ENCODE measurements around the gene CD200. TPM values are rescaled to one million over a fixed set of nuclear protein-coding genes. Genes with fewer than 3 reads are reported as not detected.
"Not testable (repeated sequence)": the region's sequence is repeated elsewhere in the genome, so short reads cannot be mapped to it uniquely, and the experiment has no call there.

The CD200 gene
- total RNA-seq, 1 experiment from 2014 or later, result 46.8 TPM

DNA sequence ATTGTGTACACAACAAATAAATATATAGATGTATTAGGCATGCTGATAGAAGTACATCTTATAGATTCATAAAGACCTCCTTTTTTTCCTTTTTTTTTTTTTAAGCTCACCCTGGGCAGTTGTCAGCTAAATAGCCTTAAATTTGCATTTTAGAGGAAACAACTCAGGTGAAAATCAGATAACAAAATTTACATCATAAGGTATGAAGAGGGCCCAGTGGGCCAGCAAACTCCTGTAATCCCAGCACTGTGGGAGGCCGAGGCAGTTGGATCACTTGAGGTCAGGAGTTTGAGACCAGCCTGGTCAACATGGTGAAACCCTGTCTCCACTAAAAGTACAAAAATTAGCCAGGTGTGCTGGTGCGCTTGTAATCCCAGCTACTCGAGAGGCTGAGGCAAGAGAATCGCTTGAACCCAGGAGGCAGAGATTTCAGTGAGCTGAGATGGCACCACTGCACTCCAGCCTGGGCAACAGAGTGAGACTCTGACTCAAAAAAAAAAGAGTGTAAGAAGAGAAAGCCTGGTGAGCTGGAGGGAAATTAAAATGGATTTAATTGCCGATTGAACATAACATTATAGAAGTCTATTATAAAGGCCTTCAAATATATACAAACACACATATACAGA lies 72.1 kb downstream of the CD200 start:
- TF ChIP-seq ZNF121 (CRISPR knock-in tag; IDR thresholded peaks at IDR 0.05) (peak; percentile 95), MYBL2 (CRISPR knock-in tag; IDR thresholded peaks at IDR 0.05) (peak; percentile 65; the same call in 1 of the 2 replicates)
- TF ChIP-seq, protein P1, sequence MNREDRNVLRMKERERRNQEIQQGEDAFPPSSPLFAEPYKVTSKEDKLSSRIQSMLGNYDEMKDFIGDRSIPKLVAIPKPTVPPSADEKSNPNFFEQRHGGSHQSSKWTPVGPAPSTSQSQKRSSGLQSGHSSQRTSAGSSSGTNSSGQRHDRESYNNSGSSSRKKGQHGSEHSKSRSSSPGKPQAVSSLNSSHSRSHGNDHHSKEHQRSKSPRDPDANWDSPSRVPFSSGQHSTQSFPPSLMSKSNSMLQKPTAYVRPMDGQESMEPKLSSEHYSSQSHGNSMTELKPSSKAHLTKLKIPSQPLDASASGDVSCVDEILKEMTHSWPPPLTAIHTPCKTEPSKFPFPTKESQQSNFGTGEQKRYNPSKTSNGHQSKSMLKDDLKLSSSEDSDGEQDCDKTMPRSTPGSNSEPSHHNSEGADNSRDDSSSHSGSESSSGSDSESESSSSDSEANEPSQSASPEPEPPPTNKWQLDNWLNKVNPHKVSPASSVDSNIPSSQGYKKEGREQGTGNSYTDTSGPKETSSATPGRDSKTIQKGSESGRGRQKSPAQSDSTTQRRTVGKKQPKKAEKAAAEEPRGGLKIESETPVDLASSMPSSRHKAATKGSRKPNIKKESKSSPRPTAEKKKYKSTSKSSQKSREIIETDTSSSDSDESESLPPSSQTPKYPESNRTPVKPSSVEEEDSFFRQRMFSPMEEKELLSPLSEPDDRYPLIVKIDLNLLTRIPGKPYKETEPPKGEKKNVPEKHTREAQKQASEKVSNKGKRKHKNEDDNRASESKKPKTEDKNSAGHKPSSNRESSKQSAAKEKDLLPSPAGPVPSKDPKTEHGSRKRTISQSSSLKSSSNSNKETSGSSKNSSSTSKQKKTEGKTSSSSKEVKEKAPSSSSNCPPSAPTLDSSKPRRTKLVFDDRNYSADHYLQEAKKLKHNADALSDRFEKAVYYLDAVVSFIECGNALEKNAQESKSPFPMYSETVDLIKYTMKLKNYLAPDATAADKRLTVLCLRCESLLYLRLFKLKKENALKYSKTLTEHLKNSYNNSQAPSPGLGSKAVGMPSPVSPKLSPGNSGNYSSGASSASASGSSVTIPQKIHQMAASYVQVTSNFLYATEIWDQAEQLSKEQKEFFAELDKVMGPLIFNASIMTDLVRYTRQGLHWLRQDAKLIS (CRISPR knock-in tag; IDR thresholded peaks at IDR 0.05; ENCODE audit: borderline replicate concordance), result peak; percentile 20; the same call in 1 of the 2 replicates
- DNase-seq (ENCODE audit: low spot score), result peak; percentile 49
- POLR2A ChIA-PET, result interaction anchor here (0.6 to 2.0 kb wide), 6 partner anchors 9 to 157 kb away, joined by 3 to 8 read pairs (median 4); partner anchors contain the start of genes ATG3, CD200, SLC35A5 and SLC9C1
- ATAC-seq, result peak; percentile 66
- Mint-ChIP-seq H3K4me1 (peaks cover 88% of the 10 kb centered on the region), H3K4me3 (peak overlapping the region; percentile 37), H3K27ac (peak overlapping the region; percentile 67)
- H3K36me3 Mint-ChIP-seq; H3K9me3 Mint-ChIP-seq; H3K27me3 Mint-ChIP-seq (ENCODE audit: low read depth): not testable (repeated sequence)
- CTCF ChIA-PET, result interaction anchor here (0.7 to 2.0 kb wide), 5 partner anchors 14 to 293 kb away, joined by 3 to 8 read pairs (median 5); partner anchors contain the start of genes CD200 and SLC9C1

DNA sequence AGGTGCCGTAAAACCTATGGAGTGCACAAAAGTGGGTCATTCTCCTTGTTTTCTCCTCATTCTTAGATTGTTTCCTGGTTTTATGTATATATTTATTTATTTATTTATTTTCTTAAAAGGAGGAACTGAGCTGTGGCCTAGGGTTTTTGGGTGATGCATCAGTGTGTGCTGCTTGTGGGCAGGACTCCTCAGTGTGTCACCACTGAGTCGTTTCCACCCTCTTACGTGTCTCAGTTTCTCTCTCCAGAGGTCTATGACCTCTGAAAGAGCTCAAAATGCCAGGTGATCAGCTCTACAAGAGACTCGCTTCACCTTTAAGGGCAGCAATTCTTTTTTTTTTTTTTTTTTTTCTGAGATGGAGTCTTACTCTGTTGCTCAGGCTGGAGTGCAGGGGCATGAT lies 72.9 kb downstream of the CD200 start:
- ATAC-seq, result no peak
- POLR2A ChIA-PET, result interaction anchor here (0.7 to 1.7 kb wide), 4 partner anchors 8 to 229 kb away, joined by 3 to 8 read pairs (median 3); no protein-coding TSS in a partner anchor
- Mint-ChIP-seq H3K4me1 (peaks cover 81% of the 10 kb centered on the region), H3K27ac (no peak overlapping the region), H3K36me3 (no peaks in the 10 kb centered on the region), H3K27me3 (ENCODE audit: low read depth) (no peaks in the 10 kb centered on the region), H3K9me3 (no peaks in the 10 kb centered on the region), H3K4me3 (no peak overlapping the region)
- no peak for DNase-seq (ENCODE audit: low spot score)
- TF ChIP-seq MYBL2 (CRISPR knock-in tag; IDR thresholded peaks at IDR 0.05) (no peak), NFE2L1 (CRISPR knock-in tag; IDR thresholded peaks at IDR 0.05) (no peak)
- TF ChIP-seq, protein P2, sequence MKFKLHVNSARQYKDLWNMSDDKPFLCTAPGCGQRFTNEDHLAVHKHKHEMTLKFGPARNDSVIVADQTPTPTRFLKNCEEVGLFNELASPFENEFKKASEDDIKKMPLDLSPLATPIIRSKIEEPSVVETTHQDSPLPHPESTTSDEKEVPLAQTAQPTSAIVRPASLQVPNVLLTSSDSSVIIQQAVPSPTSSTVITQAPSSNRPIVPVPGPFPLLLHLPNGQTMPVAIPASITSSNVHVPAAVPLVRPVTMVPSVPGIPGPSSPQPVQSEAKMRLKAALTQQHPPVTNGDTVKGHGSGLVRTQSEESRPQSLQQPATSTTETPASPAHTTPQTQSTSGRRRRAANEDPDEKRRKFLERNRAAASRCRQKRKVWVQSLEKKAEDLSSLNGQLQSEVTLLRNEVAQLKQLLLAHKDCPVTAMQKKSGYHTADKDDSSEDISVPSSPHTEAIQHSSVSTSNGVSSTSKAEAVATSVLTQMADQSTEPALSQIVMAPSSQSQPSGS (CRISPR knock-in tag; IDR thresholded peaks at IDR 0.05; ENCODE audit: borderline replicate concordance, low read depth), result no peak
- CTCF ChIA-PET, result interaction anchor here (0.6 to 2.0 kb wide), 5 partner anchors 14 to 294 kb away, joined by 3 to 8 read pairs (median 6); partner anchors contain the start of gene SLC9C1

DNA sequence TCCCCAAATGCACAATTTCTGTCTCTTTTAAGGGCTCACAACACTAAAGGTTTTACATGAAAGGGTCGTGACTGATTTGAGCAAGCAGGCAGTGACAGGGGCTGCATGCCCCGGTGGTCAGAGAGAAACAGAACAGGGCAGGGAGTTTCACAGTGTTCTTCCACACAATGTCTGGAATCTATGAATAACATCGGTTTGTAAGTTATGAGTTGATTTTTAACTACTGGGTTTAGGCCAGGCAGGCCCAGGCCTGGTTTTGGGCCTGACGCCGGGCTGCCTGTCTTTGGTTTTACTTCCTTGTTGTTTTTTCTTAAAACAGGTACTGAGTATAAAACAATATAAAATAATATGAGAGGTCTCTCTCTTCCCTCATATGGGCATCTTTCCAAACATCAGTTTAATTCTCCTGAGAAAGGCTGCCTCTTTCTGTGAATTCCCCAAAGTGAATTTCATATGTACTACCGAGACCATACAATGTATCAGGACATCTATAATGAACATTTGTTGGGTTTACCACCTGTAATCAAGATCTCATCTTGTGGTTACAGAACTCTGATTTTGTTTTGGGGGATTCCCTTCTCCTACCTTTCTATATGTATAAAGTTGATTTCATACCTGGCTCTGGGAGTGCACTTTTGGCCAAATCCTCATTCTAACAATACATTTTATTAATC lies 74.4 kb downstream of the CD200 start:
- H3K9me3 Mint-ChIP-seq, result peaks cover 6% of the 10 kb centered on the region
- TF ChIP-seq JAZF1 (CRISPR knock-in tag; IDR thresholded peaks at IDR 0.05) (no peak), SMAD3 (CRISPR knock-in tag; IDR thresholded peaks at IDR 0.05; ENCODE audit: borderline replicate concordance) (no peak), OVOL2 (CRISPR knock-in tag; IDR thresholded peaks at IDR 0.05; ENCODE audit: borderline replicate concordance) (no peak), ESRRA (CRISPR knock-in tag; IDR thresholded peaks at IDR 0.05; ENCODE audit: borderline replicate concordance) (no peak), JUN (CRISPR knock-in tag; IDR thresholded peaks at IDR 0.05) (no peak)
- TF ChIP-seq, protein P3, sequence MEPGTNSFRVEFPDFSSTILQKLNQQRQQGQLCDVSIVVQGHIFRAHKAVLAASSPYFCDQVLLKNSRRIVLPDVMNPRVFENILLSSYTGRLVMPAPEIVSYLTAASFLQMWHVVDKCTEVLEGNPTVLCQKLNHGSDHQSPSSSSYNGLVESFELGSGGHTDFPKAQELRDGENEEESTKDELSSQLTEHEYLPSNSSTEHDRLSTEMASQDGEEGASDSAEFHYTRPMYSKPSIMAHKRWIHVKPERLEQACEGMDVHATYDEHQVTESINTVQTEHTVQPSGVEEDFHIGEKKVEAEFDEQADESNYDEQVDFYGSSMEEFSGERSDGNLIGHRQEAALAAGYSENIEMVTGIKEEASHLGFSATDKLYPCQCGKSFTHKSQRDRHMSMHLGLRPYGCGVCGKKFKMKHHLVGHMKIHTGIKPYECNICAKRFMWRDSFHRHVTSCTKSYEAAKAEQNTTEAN (CRISPR knock-in tag; IDR thresholded peaks at IDR 0.05), result no peak
- TF ChIP-seq, protein P4, sequence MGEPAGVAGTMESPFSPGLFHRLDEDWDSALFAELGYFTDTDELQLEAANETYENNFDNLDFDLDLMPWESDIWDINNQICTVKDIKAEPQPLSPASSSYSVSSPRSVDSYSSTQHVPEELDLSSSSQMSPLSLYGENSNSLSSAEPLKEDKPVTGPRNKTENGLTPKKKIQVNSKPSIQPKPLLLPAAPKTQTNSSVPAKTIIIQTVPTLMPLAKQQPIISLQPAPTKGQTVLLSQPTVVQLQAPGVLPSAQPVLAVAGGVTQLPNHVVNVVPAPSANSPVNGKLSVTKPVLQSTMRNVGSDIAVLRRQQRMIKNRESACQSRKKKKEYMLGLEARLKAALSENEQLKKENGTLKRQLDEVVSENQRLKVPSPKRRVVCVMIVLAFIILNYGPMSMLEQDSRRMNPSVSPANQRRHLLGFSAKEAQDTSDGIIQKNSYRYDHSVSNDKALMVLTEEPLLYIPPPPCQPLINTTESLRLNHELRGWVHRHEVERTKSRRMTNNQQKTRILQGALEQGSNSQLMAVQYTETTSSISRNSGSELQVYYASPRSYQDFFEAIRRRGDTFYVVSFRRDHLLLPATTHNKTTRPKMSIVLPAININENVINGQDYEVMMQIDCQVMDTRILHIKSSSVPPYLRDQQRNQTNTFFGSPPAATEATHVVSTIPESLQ (CRISPR knock-in tag; IDR thresholded peaks at IDR 0.05), result no peak
- TF ChIP-seq, protein P5, sequence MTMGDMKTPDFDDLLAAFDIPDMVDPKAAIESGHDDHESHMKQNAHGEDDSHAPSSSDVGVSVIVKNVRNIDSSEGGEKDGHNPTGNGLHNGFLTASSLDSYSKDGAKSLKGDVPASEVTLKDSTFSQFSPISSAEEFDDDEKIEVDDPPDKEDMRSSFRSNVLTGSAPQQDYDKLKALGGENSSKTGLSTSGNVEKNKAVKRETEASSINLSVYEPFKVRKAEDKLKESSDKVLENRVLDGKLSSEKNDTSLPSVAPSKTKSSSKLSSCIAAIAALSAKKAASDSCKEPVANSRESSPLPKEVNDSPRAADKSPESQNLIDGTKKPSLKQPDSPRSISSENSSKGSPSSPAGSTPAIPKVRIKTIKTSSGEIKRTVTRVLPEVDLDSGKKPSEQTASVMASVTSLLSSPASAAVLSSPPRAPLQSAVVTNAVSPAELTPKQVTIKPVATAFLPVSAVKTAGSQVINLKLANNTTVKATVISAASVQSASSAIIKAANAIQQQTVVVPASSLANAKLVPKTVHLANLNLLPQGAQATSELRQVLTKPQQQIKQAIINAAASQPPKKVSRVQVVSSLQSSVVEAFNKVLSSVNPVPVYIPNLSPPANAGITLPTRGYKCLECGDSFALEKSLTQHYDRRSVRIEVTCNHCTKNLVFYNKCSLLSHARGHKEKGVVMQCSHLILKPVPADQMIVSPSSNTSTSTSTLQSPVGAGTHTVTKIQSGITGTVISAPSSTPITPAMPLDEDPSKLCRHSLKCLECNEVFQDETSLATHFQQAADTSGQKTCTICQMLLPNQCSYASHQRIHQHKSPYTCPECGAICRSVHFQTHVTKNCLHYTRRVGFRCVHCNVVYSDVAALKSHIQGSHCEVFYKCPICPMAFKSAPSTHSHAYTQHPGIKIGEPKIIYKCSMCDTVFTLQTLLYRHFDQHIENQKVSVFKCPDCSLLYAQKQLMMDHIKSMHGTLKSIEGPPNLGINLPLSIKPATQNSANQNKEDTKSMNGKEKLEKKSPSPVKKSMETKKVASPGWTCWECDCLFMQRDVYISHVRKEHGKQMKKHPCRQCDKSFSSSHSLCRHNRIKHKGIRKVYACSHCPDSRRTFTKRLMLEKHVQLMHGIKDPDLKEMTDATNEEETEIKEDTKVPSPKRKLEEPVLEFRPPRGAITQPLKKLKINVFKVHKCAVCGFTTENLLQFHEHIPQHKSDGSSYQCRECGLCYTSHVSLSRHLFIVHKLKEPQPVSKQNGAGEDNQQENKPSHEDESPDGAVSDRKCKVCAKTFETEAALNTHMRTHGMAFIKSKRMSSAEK (CRISPR knock-in tag; IDR thresholded peaks at IDR 0.05; ENCODE audit: borderline replicate concordance), result no peak

More for the DNA sequence above, 74.4 kb downstream of the CD200 start:
- ChIA-PET CTCF (no interaction called here), POLR2A (no interaction called here)
- no peak for DNase-seq (ENCODE audit: low spot score)
- no peaks in the 10 kb centered on the region for H3K27me3 Mint-ChIP-seq (ENCODE audit: low read depth)
- H3K27ac Mint-ChIP-seq, result peak overlapping the region; percentile 34
- ATAC-seq, result no peak
- peaks cover 75% of the 10 kb centered on the region for H3K4me1 Mint-ChIP-seq
- H3K36me3 Mint-ChIP-seq, result peaks cover 5% of the 10 kb centered on the region
- H3K4me3 Mint-ChIP-seq, result no peak overlapping the region

Data from WTC11 (cell line).